HG02678 (cell line): ENCODE data around the gene GNG14.
"Not testable (repeated sequence)": the region's sequence is repeated elsewhere in the genome, so short reads cannot be mapped to it uniquely, and the experiment has no call there.

Source experiments
- ATAC-seq: cut with Tn5 transposase; IDR thresholded peaks from one replicate; pipeline ENCODE4 v1.9.1; 2021; ENCODE audit warnings: mild to moderate bottlenecking, moderate library complexity; ENCODE audit not compliant: unreplicated experiment

The GNG14 gene

GRCh38 chr19:12695096-12695495 lies 7.3 kb downstream of the GNG14 start:
- no peak for ATAC-seq

DNA sequence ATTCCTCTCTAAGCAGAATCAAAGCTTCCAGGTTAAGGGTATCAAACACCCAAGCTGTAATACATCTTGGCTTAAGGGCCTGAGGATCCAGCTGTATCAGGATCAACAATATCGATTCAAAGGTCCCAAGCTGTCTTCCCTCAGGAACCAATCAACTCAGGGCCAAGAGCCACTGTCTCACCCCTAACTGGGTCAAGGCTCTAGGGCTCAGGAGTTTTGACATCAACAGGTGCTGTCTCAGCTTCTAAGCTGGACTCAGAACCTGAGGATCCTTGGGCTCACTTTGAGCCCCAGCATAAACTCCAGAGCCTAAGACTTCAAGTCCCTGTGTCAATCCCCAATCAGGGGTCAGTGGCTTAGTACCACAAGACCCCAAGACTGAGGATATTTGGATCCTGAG lies 7.7 kb downstream of the GNG14 start:
- no peak for ATAC-seq

GRCh38 chr19:12695997-12696365 lies 8.2 kb downstream of the GNG14 start:
- peak; percentile 24 for ATAC-seq

DNA sequence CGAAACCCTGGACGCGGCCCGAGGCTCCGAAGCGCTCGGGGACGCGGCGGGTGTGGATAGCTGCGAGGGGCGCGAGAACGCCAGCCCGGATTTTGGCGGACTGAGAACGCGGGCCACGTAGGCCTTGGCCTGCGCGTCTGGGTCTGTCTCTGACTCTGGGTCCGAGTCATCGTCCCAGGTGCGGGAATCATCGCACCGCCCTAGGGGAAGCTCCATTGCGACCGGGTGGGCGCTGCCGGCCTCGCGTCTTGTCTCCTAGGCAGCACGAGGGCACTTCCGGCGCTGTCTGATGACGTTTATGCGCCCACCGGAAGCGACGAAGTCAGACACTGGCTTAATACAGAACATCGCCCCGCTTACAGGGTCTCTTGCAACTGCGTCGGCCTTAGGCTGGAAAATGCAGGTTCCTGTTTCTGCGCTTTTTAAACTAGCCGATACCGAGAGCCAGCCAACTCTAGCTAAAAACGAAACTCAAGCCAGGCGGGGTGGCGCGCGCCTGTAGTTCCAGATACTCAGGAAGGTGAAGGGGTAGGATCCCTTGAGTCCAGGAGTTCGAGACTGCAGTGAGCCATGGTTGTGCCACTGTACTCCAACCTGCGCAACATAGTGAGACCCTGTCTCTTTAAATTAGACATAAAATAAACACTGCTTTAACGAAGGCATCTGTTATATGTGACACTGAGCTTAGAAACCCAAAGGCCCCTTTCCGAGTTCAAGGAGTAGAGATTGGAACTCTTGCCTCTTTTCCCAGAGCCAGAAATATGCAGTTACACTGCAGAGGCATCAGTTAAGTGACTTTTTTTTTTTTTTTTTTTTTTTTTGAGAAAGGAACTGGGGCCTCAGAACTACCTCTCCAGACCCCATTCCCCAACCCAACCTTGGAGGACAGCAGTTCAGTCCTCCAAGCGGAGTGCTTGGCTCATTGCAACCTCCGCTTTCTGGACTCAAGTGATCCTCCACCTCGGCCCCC lies 8.9 kb downstream of the GNG14 start, which contains the start of gene FBXW9:
TSS of gene FBXW9 (minus strand) at position 266 of the 970 bp plus-strand sequence. CDS start at position 216, 50 bp downstream.
- ATAC-seq: peak; percentile 80

DNA sequence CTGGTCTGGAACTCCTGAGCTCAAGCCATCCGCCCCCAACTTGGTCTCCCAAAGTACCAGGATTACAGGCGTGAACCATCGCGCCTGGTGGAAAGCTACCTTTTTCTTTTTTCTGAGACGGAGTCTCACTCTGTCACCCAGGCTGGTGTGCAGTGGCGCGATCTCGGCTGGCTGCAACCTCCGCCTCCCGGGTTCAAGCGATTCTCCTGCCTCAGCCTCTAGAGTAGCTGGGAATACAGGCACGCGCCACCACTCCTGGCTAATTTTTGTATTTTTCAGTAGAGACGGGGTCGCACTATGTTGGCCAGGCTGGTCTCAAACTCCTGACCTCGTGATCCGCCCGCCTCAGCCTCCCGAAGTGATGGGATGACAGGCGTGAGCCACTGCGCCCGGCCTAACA lies 9.6 kb downstream of the GNG14 start:
- ATAC-seq: not testable (repeated sequence)

DNA sequence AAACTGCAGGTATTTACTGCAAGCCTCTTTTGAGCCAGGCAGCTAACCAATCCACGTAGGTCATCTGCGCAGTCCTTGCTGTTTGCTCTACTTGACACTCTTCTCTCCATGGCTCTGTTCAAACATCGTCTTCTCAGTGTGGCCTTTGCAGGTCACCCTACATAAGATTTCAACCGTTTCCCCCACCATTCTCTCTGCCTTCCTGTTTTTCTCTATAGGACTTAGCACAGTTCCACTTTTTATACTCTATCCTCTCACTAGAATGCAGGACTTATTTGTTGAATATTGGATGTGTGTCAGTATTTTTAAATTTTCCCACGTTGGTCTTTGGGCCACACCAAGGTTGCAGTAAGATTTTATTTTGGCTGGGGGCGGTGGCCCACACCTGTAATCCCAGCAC lies 10.3 kb downstream of the GNG14 start:
- no peak for ATAC-seq

DNA sequence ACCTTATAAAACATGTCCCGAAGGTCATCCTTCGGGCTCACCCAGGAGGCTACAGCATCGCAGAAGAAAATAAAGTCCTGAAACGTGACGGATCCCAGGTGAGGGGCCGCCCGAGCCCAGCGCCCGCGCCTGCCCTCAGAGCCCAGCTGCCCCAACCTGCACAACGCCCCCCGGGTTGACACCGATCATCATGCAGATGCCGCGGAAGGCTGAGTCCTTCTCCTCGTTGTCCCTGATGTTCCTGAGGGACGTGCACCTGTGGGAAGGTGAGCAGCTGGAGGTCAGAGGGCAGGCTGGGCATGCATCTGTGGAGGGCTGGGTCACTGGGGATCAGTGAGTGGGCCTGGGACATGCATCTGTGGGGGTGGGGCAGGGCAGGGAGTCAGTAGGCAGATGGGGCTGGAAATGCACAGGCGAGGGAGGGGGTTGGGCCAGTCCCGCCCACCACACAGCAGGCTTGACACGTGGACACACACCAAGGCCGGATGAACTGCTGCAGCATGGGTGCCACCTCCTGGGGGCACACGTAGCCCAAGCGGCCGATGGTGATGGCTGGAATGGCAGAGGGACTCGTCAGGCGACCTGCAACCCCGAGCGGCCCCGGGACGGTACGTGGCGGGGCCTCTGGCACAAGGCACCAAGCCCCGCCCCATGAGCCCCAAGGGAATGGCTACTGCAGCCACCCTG lies 13.9 kb downstream of the GNG14 start:
- ATAC-seq: no peak

DNA sequence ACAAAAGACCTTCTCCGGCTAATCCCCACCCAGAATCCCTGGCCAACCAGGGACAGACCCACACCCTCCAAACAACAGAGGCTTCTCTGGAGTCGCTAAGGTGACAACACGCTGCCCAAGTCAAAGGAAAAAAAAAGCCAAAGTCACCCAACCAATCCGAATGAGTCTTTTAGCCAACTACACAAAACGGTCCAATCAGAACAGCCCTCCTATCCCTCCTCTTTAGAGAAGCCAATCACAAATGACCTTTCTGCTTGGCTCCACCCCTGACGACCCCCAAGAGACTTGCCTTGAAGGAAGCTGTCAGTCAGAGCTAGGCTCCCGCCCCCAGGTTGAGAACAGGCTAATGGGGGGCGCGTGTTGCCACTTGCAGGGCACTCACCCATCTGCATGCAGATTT lies 15.2 kb downstream of the GNG14 start:
- no peak for ATAC-seq

DNA sequence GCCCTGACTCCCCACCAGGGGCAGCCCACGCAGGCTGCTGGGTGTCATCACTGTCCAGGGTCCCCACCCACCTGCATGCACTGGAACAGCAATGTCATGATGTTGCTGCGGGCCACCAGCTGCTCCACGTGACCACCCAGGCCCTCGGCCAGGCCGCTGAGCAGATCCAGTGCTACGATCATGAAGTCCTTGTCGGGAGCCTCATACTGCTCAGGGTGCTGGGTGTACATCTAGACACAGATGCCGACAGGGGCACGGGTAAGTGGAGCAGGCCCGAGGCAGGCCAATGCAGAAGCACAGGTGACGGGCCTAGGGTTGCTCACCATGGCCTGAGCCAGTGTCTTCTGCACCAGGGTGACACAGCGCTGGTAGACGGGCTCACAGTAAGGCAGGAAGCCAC lies 17.4 kb downstream of the GNG14 start:
- ATAC-seq: no peak

- ATAC-seq: no peak
Observed at GRCh38 chr19:12705654-12706331, 18.0 kb downstream of the GNG14 start.

- ATAC-seq: no peak
Observed at GRCh38 chr19:12706332-12706718, 18.5 kb downstream of the GNG14 start.

- no peak for ATAC-seq
Observed at GRCh38 chr19:12708641-12709040, 20.8 kb downstream of the GNG14 start.

DNA sequence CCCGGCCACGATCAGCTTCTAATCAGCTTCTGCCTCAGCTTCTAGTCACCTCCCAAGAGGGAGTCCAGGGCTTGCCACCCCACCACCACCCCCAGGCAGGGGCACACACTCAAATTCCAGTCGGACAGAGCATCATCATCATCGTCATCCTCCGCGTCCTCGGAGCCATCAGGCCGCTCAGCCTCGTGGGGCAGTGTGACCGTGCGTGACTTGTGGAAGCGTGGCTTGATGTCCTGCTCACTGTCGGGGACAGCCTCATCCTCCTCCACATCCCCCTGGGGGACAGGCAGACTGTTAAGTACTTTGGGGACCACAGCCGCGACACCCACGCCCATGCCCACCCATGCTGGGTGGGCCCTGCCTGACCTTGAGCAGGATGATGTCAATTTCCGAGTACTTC lies 23.4 kb downstream of the GNG14 start:
- ATAC-seq: no peak

- not testable (repeated sequence) for ATAC-seq
Observed at GRCh38 chr19:12712077-12712476, 24.3 kb downstream of the GNG14 start.

GRCh38 chr19:12713304-12713703 lies 25.5 kb downstream of the GNG14 start:
- ATAC-seq: not testable (repeated sequence)

DNA sequence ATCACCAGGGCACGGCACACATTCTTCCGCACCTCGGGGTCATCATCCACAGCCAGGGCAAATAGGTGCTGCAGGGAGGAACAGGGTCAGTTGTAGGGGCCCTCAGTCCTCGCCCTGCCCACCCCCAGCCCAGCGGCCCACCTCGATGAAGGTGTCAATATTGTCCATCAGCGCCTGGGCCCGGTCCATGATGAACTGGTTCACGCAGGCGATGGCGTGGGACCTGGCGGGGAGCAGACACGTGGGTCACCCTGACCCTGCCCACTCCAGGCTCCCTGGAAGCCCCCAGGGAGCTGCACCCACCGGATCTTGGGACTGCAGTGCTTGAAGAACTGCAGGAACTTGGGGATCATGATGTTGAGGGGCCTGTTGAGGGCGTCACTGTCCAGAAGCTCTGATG lies 27.3 kb downstream of the GNG14 start:
- no peak for ATAC-seq

DNA sequence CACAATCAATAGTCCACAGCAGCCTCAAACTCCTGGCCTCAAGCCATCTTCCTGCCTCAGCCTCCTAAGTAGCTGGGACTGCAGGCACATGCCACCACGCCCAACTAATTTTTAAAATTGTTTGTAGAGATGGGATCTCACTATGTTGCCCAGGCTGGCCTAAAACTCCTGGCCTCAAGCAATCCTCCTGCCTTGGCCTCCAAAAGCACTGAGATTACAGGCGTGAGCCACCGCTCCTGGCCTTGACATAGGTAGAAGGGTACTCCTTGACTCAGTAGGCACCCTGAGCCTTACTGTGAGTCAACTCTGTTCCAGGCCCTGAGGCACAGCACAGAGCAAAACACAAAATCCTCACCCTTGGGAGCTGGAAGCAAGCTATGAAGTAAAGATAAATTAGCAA lies 28.1 kb downstream of the GNG14 start:
- no peak for ATAC-seq

- no peak for ATAC-seq
Observed at GRCh38 chr19:12720296-12720695, 32.5 kb downstream of the GNG14 start.

DNA sequence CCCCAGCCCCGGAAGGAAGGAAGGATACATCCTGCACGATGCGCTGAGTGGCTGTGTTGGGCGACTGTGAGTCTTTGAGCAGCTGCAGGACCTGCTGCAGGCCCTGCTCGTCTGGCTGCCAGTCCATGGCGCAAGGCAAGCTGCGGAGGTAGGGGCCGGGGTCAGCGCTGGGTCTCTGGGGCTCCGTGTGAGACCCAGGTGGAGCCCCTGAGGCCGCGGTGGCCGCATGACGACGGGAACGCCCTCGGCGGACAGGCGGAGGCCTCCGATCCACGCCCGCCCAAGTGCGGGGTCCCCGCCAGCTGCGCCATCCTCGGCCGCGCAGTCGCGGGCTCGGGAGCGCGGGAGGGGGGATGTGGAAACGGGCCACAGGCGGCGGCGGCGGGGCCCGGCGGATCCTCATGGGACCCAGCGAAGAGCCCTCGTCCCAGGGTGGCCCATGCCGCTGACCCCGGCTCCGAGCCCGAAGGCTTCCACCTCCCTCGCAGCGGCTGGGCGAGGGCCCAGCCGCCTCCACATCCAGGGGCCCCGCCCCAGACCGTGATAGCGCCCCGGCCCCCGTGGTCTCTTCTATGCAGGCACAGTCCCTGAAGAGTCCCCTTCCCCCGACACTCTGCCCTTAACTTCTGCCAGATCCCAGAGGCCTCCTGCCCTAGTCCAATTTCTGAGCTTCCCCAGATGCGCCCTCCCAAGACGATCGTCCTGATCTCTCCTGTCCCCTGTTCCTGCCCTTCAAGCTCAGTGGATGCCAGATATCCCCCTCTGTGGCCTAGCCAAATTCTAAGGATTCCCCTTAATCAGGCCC lies 33.3 kb downstream of the GNG14 start:
- no peak for ATAC-seq

DNA sequence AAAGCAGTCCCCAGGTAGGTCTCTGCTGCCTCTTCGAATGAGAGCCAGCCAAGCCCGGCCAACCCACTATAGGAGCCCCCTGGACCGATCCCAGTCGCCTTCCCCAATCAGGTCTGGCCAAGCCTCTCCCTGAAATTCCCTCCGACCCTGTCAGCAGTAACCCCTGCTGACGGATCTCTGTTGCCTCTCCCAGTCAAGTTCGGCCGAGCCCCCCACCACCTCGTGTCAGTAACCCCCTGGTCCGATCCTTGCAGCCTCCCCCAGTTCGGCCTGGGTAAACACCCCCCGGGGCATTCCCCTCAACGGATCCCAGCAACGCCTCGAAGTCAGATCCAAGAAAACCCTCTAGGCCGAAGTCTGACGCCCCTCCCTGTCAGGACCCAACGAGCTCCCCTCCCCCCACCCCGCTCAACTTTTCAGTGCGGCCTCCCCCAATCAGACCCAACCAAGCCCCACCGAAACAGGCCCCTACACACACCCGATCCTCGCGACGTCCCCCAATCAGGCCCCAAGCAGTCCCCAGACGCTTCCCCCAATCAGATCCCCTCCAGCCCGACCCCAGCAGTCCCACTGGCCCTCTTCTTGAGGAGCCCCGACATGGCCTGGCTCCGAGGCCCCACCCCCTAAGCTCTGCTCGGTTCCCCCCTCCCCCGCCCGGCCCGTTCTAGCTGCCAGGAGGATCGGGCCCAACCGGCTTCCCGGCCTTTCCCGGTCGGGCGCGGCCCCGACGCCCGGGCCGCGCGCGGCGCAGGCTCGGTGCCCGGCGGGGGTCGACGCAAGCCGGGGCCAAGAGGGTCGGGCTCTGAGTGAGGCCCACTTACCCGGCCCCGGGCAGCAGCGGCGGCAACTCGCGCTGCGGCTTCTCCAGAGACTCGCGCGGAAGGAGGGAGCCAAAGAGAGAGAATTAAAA lies 34.1 kb downstream of the GNG14 start:
- peak; percentile 31 for ATAC-seq
